HG02981 (cell line): ENCODE measurements around the gene CRYGB.
"Not testable (repeated sequence)": the region's sequence is repeated elsewhere in the genome, so short reads cannot be mapped to it uniquely, and the experiment has no call there.

ENCODE experiments used
- ATAC-seq: cut with Tn5 transposase; IDR thresholded peaks from one replicate; pipeline ENCODE4 v1.9.1; 2021; ENCODE audit warnings: mild to moderate bottlenecking, moderate library complexity; ENCODE audit not compliant: unreplicated experiment

CRYGB gene

GRCh38 chr2:208150956-208151355 is 5.0 kb upstream of the CRYGB start:
- no peak for ATAC-seq

DNA sequence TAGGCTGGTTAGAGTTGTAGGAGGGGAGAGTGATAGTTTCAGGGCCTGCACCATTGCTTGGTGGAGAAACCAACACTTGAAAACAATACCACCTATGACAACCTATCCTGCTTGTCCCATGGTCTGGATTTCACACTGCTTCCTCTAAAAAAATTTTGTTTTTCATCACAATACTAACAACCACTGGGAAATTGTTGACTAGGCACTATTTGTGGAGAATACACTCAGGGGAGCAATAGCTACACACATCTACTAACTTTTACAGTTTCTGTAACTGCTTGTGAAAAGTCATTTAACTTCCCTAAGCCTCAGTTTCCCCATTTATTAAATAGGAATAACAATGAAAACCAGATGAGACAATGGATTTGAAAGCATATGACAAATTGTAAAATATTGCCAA is 4.1 kb upstream of the CRYGB start:
- no peak for ATAC-seq

DNA sequence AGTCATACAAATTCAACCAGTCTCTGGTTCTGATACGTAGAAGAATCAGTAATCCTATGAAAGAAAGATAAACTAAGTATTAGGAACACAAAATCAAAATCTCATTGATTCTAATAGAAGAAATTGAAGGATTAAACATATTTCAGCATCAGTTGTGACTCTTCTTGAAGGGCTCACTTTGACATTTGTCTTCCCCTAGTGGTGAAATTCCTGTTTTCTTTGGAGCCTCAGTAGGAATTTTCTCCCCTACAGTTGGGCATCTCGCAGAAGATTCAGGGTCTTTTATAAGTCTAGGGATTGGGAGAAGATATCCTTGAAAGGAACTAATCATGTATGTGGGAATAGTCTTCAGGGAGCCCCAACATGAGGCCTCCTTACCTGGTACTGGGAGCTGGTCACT is 2.8 kb upstream of the CRYGB start:
- ATAC-seq, result no peak

DNA sequence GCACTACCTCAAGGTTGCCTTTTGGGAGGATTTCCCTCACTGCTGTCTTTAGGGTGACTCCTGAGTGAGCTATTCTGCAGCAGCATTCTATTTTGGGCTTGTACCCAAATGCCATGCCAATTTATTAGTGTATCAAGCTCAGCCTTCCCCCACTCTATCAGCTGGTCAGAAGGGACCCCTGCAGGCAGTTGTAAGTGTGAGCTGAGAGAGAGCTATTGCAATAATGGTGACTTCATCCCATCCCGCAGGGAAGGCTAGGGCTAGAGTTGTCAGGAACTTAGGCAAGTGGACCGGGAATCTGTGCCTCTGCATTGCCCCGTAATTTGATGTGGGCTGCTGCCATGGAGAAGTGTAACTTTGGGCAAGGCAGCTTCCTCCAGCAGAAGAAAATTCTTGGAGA is 1.8 kb upstream of the CRYGB start:
- ATAC-seq, result no peak

DNA sequence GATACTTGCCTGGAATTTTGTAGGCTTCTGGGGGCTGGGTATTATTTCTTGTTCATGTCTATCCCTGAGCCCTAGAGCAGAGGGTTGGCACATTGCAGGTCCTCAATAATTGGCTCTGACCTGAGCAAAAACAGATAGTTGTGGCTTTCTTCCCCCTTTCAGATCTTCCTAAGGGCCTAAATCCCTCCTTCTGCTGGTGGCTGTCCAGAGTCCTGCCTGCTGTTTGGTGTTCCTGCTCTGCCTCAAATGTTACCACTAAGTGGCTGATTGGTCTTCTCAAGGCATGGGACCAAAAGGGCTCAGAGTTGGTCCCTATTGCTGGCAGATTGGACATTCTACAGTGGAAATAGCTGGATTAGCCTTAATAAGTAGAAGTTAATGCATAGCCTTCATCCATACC is 1.1 kb upstream of the CRYGB start:
- ATAC-seq, result no peak

- no peak for ATAC-seq
Measured at GRCh38 chr2:208142925-208143799, 2.8 kb downstream of the CRYGB start.

DNA sequence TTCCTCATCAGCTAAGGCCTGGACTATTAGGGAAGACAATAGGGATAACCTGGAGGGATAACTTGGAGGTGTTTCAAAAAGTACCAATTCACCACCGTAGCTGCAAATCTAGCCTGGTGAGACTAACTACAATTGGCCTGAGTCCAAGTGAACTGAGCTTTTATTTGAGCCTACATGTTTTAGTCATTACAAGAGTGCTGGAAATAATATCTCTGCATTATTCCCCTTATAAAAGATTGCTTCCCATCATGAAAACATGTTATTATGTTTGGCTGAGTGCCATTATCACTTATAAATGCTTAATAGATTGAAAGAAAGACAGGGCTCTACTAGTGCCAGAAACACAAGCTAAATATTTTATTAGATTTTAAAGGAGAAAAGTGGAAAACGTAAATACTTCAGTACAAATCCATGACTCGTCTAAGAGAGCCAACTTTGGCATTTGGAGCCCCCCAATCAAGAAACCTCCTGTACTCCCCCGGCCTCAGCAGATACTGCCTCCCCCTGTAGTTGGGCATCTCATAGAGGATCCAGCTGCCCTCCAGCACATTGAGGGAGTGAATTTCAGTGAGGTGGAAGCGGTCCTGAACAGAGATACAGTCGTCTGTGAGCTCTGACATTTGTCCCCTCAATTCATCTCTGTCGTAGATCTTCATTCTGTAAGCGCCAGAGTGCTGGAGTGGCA is 3.6 kb downstream of the CRYGB start:
- no peak for ATAC-seq

- no peak for ATAC-seq
Measured at GRCh38 chr2:208139447-208139846, 6.5 kb downstream of the CRYGB start.

DNA sequence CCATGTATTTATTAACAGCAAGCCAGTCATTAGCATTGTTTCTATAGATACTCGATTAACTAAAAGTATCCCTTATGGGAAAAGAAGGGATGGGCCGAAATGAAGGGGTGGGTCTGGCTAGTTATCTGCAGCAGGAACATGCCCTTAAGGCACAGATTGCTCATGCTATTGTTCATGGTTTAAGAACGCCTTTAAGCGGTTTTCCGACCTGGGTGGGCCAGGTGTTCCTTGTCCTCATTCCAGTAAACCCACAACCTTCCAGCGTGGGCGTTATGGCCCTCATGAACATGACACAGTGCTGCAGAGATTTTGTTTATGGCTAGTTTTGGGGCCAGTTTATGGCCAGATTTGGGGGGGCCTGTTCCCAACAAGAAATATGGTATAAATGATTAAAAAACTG is 7.6 kb downstream of the CRYGB start:
- ATAC-seq, result not testable (repeated sequence)

DNA sequence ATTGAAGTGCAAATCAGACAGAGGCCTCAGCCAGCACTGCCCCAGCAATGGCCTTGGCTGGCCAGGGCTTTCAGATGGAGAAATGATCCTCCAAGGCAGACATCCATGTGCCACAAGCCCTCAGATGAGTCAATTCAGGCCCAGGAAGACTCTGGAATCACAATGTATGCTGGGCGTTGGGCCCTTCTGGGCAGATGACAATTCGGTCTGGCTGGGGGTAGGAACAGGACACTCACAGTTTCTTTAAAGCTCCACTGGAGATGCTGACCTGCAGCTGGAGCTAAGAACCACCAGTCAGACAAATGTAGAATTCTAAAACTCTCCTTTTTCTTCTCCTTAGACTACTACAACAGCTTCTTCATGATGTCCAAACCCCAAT is 9.3 kb downstream of the CRYGB start:
- no peak for ATAC-seq

DNA sequence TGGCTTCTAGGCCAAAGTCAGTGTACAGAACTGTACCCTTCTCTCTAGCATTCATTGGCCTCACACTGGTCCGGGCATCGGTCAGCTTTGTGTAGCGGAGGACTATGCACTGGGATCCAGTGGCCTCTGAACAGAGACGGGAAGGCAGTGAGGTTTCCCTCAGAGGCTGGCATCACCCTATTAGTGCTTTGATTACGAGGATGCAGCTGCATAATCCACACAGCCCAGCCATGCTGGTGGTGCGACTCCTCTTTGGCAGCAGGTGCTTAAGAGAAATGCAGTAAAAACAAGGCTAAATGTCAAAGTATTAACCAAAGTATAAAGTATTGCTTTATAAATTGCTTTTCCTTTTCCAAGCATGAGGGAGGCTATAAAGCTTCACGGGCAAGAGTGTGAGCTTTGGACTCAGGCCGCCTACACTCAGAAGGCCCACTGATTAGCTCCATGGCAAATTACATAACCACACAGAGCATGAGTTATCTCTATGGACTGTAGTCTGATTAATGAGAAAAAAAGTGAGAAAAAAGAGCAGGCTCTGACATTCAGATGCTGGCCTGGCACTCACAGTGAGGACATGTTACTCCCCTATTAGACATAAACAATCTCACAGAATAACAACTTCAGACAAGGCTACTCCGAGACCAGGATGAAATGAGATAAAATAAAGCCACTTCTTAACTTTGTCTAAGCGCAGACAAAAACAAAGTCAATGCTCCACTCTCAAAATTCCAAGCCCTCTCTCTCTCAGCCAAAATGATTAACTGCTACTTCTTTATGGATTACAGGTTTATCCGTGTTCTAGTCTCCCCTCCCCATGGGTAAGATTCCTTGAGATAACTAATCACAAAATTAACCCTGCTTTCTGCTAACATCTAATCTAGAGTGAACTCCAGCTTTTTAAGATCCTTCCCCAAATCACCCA is 9.9 kb downstream of the CRYGB start:
- ATAC-seq, result no peak

DNA sequence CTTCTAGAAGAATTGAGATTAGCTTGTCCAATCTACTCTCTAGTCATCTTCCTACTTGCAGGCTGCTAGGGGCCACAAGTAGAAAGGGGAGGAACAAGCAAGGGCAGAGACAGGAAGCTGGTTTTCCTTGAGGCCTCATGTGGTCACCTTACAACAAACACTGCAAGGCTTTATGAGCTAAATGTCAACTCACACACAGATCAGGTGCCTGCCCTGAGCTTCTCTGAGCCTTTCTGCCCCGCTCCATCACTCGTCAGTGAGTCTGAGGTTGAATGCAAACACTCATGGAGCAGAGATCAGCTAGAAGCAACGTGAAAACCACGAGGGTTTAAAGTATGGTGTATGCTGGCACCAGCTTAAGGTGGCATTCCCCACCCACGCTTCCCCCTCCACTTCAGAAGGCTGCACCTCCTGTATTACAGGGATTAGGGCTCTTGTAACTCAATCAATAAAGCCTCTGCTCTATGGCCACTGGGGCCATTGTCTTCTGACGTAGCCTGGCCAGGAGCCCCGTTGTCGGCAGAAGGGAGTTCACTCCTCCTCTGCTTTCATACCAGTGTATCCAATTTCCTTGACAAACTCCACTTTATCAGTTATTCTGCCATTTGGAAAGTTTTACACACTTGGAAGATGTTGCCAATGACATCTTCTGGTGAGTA is 10.9 kb downstream of the CRYGB start:
- no peak for ATAC-seq

GRCh38 chr2:208130712-208131110 is 15.2 kb downstream of the CRYGB start:
- no peak for ATAC-seq

DNA sequence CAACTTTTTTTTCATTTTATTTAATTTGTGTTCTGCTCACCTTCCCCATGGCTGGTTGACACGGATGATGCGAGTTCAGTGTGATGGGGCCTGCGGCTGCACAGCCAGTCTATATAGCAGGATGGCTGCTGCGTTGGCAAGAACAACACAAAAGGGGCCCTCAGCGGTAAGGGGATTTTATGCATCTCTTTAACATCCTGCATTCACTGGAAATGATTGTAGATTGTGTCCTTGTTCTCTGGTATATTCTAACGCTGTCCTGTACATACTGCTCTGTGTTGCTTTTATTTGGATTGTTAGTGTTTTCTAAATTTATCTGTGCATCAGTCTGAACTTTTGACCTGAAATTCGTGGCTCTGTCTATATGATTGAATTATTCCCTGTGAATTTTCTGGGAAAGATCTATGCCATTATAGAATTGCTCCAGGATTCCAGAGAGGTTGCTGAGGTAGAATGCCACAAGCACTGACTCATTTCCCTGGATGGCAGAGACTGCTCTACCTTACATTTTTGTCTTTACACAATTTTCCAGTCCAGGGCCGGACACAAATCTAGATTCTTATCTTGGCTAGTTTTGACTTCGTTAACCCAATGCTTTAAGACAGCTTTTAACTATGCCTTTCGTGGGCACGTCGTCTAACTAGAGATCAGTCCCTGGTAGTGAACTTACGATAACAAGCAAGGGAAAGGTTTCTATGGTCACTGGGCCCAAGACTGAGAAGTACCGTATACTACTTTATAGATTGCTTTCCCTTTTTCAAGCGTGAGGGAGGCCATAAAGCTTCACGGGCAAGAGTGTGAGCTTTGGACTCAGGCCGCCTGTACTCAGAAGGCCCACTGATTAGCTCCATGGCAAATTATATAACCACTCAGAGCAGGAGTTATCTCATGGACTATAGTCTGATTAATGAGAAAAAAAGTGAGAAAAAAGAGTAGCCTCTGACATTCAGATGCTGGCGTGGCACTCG is 15.9 kb downstream of the CRYGB start, which contains the start of gene CRYGC:
Gene CRYGC (minus strand): TSS at position 85 of the 968 bp plus-strand sequence. CDS start 36 bp downstream, at position 49.
- ATAC-seq, result no peak

DNA sequence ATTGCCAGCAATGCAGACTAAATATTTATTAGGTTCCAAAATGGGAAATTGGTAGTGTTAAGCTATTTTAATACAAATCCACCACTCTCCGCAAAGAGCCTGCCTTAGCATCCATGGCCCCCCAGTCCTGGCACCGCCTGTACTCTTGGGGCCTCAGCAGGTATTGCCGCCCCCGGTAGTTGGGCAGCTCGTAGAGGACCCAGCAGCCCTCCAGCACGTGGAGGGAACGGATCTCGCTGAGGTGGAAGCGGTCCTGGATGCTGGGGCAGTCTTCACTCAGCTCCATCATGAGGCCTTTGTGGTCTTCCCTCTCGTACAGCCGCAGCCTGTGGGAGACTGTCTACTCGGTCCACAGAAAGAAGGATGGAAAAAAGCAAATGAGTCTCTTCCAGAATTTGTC is 17.8 kb downstream of the CRYGB start:
- no peak for ATAC-seq

- no peak for ATAC-seq
Measured at GRCh38 chr2:208127090-208127489, 18.9 kb downstream of the CRYGB start.

- no peak for ATAC-seq
Measured at GRCh38 chr2:208125251-208125650, 20.7 kb downstream of the CRYGB start.

GRCh38 chr2:208124013-208124715 is 21.8 kb downstream of the CRYGB start, which contains the start of gene CRYGD:
CRYGD (minus strand) TSS chr2:208124524; CDS start chr2:208124473, 51 bp downstream.
- not testable (repeated sequence) for ATAC-seq

DNA sequence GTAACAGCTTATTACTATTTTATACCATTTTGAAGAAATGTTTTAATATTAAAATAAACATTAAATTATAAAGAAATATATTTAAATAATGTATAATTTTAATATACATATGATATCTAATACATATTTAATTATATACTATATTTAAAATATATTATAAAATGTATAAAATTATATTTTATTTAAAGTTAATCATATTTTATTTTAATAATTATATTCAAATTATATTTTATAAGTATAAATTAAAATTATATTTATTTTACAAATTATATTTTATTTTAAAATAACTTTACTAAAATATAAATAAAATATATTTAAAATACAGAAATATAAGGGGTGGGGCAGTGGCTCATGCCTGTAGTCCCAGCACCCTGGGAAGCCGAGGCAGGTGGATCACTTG is 23.7 kb downstream of the CRYGB start:
- ATAC-seq, result no peak
